SHP77 (cell line): ENCODE measurements around the gene RNF31.

ENCODE experiments used
- DNase-seq, 2 experiments: peaks; one replicate each; lab custom pipeline; 2025; lab: John Stamatoyannopoulos, UW

The RNF31 gene

GRCh38 chr14:24137529-24138395 is 9.5 kb upstream of the RNF31 start:
- DNase-seq, result no peak

DNA sequence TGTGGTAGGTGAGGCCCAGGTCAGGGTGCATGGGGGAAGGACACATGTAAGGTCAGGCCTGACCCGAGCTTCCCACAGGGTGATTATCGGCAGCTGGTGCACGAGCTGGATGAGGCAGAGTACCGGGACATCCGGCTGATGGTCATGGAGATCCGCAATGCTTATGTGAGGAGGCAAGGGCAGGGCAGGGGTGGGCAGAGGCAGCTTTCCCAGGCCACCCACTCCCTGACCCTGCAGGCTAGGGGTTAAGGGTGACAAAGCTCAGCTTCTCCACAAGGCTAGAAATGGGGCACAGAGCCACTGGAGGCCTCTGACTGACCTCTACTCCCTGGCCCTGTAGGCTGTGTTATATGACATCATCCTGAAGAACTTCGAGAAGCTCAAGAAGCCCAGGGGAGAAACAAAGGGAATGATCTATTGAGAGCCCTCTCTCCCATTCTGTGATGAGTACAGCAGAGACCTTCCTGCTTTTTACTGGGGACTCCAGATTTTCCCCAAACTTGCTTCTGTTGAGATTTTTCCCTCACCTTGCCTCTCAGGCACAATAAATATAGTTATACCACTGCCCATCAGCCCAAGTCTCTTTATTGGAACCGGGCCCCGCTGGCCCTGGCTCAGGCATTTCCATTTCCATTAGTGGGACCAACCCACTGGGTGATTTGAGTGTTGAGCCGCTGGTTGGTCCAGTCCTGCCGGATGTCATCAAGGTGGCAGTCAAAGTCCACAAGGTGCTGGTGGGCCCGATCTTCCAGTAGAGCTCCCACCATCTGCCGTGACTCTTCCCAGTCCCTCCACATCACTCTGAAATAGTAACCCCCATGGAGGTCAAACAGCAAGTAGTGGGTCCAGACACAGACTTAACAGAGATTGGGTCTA is 8.7 kb upstream of the RNF31 start:
- no peak for DNase-seq

GRCh38 chr14:24139272-24139934 is 7.9 kb upstream of the RNF31 start:
- peak; percentile 37 to 48 for DNase-seq

- DNase-seq, result peak; percentile 100
These were observed 6.0 kb upstream of the RNF31 start, which contains the start of gene EMC9 for GRCh38 chr14:24141097-24141880. Gene EMC9 (minus strand): TSS chr14:24141591. CDS start chr14:24141304, 287 bp downstream.

- DNase-seq, result no peak
These were observed 3.8 kb upstream of the RNF31 start for GRCh38 chr14:24143511-24143910.

GRCh38 chr14:24144451-24144850 is 2.8 kb upstream of the RNF31 start:
- DNase-seq, result no peak

DNA sequence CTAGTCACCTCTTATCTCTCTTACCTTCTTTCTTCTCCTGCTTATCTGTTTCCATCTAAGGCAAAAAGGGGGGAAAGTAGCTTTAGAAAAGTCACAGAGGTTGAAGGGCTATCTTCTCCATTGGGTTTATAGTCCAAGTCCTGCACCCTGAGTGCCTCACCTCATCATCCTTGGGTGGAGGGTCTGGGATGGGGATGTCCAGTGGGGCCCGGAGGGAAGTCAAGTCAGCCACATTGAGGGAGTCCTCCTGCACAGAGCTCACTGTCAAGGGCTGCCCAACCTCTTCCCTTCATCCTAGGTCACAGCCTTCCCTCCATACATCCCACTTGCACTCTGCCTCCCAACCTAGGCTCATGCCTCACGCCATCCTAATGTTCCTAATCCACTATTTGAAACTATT is 2.1 kb upstream of the RNF31 start:
- DNase-seq, result no peak

DNA sequence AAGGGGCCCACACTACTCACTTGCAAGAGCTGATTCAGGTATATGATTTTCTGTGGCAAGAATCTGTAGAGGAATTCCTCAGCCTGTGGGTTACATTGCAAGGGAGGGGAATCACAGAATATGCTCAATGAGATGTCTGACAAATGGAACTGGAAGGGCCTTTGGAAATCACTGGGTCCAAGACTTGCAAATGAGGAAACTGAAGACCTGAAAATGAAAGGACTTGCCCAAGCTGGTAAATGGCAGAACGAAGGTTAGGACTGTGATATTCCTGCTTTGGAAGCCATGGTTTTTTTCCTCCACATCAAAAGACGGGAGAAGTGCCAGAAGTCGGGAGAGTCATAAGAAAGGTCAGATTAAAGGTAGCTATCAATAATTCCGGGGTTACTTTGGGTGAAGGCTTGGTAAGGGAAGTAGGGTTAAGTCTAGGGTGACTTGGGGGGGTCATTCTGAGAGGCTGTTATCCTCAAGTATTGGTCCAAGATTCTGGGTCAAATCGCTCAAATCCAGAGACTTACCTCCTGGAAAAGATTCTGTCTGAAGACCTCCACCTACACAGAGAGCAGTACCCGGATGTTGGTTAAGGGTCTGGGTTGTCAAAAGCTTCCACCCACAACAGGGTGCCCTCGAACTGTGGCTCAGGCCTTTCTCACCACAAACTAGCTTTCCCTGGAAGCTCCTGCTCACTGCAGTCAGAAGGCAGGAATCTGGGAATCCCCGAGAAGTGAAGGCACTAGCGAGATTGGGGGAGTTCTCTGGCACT is 1.4 kb upstream of the RNF31 start:
- DNase-seq, result peak in 1 of 2 experiments; percentile 55

GRCh38 chr14:24146453-24146977 is 783 bp upstream of the RNF31 start, which contains the start of gene PSME2:
Gene PSME2 (minus strand): TSS chr14:24146610. CDS start chr14:24146581, 29 bp downstream.
- peak; percentile 98 to 99 for DNase-seq

- DNase-seq, result no peak
These were observed 597 bp downstream of the RNF31 start for GRCh38 chr14:24147761-24148428.

DNA sequence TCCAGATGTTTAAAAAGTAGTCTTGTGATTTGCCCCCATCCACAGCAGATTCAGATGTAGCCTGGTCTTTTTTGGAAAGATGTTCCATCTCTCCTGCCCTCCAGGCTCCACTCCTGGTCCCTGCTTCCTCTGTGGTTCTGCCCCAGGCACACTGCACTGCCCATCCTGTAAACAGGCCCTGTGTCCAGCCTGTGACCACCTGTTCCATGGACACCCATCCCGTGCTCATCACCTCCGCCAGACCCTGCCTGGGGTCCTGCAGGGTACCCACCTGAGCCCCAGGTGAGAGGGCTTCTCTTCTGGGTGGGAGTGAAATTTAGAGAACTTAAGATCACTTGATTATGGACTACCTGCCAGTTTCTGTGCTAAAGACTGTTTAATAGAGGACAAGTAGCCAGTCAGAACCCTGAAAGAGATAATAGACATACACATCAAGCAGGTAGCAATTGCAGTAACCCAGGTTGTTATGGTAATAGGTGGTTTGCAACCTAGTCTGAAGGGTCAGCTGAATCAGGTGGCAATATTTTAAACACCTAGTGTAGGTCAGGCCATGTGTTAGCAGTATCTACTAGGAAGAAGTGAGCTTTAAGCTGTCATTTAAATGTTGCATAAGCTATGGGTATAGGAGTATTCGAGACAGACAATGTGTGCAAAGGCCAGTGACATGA is 2.1 kb downstream of the RNF31 start:
- no peak for DNase-seq

DNA sequence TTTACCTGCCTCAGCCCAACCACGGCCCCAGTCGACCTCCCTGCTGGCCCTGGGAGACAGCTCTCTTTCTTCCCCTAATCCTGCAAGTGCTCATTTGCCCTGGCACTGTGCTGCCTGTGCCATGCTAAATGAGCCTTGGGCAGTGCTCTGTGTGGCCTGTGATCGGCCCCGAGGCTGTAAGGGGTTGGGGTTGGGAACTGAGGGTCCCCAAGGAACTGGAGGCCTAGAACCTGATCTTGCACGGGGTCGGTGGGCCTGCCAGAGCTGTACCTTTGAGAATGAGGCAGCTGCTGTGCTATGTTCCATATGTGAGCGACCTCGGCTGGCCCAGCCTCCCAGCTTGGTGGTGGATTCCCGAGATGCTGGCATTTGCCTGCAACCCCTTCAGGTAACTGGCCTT is 2.8 kb downstream of the RNF31 start:
- no peak for DNase-seq

- no peak for DNase-seq
These were observed 3.3 kb downstream of the RNF31 start for GRCh38 chr14:24150567-24150966.

DNA sequence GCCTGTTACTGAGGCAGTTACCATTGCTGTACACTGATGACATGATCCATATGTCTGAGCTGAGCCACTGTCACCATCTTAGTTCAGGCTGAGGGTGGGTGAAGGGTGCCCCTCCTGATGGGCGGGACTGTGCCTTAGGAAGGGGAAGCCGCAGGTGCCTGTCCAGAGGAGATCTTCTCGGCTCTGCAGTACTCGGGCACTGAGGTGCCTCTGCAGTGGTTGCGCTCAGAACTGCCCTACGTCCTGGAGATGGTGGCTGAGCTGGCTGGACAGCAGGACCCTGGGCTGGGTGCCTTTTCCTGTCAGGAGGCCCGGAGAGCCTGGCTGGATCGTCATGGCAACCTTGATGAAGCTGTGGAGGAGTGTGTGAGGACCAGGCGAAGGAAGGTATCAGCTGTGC is 3.7 kb downstream of the RNF31 start:
- no peak for DNase-seq

DNA sequence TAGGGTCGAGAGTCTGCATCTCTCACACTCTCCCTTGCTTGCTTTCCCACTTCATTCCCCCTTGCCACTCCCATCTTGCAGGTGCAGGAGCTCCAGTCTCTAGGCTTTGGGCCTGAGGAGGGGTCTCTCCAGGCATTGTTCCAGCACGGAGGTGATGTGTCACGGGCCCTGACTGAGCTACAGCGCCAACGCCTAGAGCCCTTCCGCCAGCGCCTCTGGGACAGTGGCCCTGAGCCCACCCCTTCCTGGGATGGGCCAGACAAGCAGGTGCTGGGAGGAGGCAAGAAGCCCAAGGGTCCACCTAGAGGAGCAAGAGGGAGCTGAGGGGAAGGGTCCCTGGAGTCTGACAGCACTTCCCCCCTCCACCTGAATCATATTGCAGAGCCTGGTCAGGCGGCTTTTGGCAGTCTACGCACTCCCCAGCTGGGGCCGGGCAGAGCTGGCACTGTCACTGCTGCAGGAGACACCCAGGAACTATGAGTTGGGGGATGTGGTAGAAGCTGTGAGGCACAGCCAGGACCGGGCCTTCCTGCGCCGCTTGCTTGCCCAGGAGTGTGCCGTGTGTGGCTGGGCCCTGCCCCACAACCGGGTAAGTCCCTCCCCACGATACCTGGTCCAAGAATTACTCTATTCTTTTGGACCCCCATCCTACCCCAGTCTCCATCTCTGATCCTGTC is 4.2 kb downstream of the RNF31 start:
- DNase-seq, result no peak

DNA sequence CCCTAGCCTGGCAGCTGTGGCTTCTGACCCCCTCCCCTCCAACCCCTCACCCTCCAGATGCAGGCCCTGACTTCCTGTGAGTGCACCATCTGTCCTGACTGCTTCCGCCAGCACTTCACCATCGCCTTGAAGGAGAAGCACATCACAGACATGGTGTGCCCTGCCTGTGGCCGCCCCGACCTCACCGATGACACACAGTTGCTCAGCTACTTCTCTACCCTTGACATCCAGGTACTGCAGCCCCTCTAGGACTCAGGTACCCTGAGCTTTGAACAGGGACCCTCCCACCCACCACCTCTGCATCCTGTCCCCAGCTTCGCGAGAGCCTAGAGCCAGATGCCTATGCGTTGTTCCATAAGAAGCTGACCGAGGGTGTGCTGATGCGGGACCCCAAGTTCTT is 7.8 kb downstream of the RNF31 start:
- DNase-seq, result no peak

DNA sequence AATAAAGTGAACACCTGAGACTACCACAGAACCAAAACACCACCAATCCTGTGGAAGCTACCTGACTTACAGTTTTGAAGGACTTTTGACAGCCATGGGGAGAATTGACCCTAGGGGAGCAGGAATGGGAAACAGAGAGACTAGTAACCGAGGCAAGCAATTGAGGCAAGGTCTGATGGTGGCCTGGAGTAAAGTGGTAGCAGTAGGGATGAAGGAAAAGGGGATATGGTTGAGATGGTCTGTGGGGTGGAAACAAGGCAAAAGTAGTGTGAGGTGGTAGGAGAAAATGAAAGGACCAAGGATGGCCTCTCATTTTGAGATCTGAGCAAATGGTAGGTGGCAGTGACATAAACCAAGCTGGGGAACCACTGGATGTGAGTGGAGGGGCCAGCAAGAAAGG is 9.5 kb downstream of the RNF31 start:
- no peak for DNase-seq

DNA sequence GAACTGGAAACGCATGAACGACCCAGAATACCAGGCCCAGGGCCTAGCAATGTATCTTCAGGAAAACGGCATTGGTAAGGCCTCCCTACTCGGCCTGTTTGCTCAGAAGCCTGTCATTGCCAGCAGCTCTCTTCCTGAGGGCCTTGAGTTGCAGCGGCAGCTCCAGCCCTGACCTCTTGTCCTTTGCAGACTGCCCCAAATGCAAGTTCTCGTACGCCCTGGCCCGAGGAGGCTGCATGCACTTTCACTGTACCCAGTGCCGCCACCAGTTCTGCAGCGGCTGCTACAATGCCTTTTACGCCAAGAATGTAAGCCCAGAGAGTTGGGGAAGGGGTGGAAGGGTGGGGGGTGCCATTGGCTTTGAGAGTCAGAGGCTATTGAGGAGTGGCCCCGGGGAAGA is 10.0 kb downstream of the RNF31 start:
- DNase-seq, result no peak
